Glutamatergic neuron (in vitro differentiated cells): ENCODE measurements around the gene SNX24. TPM values are rescaled to one million over a fixed set of nuclear protein-coding genes. Genes with fewer than 3 reads are reported as not detected.

ENCODE experiments used
- DNase-seq: peaks from one replicate; pipeline ENCODE4 v3.0.0; 2022
- H3K27ac Mint-ChIP-seq: one replicate; pipeline ENCODE4 v1.8.0; 2020; ENCODE audit warnings: mild to moderate bottlenecking, mixed read lengths, inconsistent platforms; ENCODE audit not compliant: unreplicated experiment
- H3K27me3 Mint-ChIP-seq: one replicate; pipeline ENCODE4 v1.8.0; 2020; ENCODE audit warnings: mild to moderate bottlenecking, moderate library complexity, mixed read lengths, inconsistent platforms; ENCODE audit not compliant: unreplicated experiment
- H3K36me3 Mint-ChIP-seq: one replicate; pipeline ENCODE4 v1.8.0; 2020; ENCODE audit warnings: mild to moderate bottlenecking, mixed read lengths, inconsistent platforms; ENCODE audit not compliant: unreplicated experiment
- H3K4me1 Mint-ChIP-seq: one replicate; pipeline ENCODE4 v1.8.0; 2020; ENCODE audit warnings: mild to moderate bottlenecking, low read depth, mixed read lengths, inconsistent platforms; ENCODE audit not compliant: unreplicated experiment
- H3K4me3 Mint-ChIP-seq: one replicate; pipeline ENCODE4 v1.8.0; 2020; ENCODE audit warnings: mild to moderate bottlenecking, mixed read lengths, inconsistent platforms; ENCODE audit not compliant: unreplicated experiment
- H3K9me3 Mint-ChIP-seq: one replicate; pipeline ENCODE4 v1.8.0; 2020; ENCODE audit warnings: mild to moderate bottlenecking, moderate library complexity, mixed read lengths, inconsistent platforms; ENCODE audit not compliant: unreplicated experiment
- CTCF ChIP-seq: fragments of 200-600 bp; sonication (generic); IDR thresholded peaks from one replicate; pipeline ENCODE4 v1.5.0; 2021; ENCODE audit not compliant: partially characterized antibody, unreplicated experiment
- total RNA-seq: library from RNA; stranded (reverse); fragmentation: NEBNext Ultra II Directional; extraction: Animal tissue kit (Norgen Biotek cat#: 25700); gene quantifications from one replicate; pipeline ENCODE4 v1.2.1, GENCODE V29; 2021; ENCODE audit not compliant: unreplicated experiment

The SNX24 gene
- total RNA-seq, 1 donor from 2014 or later = 21.8 TPM

- no peaks in the 10 kb centered on the region for H3K27me3 Mint-ChIP-seq
- H3K36me3 Mint-ChIP-seq = peaks cover 4% of the 10 kb centered on the region
- no peak overlapping the region for H3K27ac Mint-ChIP-seq
Measured at GRCh38 chr5:122885891-122886290, 40.5 kb downstream of the SNX24 start.

GRCh38 chr5:122895141-122895540 is 49.7 kb downstream of the SNX24 start:
- Mint-ChIP-seq H3K9me3 (no peaks in the 10 kb centered on the region), H3K36me3 (no peaks in the 10 kb centered on the region), H3K4me3 (no peak overlapping the region), H3K27ac (no peak overlapping the region), H3K4me1 (no peaks in the 10 kb centered on the region), H3K27me3 (no peaks in the 10 kb centered on the region)
- TF ChIP-seq CTCF = no peak
- DNase-seq = no peak

More at GRCh38 chr5:122885891-122886290, 40.5 kb downstream of the SNX24 start:
- Mint-ChIP-seq H3K4me1 (no peaks in the 10 kb centered on the region), H3K9me3 (no peaks in the 10 kb centered on the region), H3K4me3 (no peak overlapping the region)
- DNase-seq = no peak
- TF ChIP-seq CTCF = no peak

DNA sequence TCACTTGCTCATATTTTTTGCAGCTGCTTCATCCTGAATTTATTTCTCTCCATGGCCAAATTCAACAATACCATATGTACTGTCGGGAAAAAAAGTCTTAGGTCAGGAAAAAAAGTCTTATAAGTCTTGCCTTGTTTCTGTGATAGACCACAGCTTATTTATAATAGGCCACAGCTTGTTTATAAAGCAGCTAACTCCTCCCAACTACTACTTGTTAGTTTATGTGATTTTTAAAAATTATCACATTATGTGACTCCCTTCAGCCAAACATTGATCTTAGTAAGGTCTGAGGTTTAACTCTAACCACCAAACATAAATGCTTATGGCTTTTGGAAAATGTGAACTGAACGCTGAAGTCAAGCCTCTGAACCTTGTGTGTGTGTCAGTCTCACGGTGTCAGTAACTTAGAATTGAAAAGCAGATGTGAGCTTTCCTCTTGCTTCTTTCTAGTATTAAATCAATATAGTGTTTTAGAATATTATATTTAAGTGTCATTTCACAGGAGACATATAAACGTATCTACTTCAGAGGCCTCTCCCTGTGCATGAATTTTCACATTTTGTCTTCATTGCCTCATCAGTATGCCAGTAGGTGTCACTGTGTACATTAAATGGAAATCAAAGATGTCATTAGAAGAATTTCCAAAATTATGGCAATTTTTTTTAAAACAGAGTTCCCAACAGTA is 51.3 kb downstream of the SNX24 start:
- Mint-ChIP-seq H3K36me3 (no peaks in the 10 kb centered on the region), H3K27me3 (no peaks in the 10 kb centered on the region), H3K9me3 (no peaks in the 10 kb centered on the region), H3K27ac (no peak overlapping the region), H3K4me3 (no peak overlapping the region), H3K4me1 (no peaks in the 10 kb centered on the region)
- no peak for DNase-seq
- peak; percentile 64 for TF ChIP-seq CTCF

GRCh38 chr5:122897283-122897602 is 51.8 kb downstream of the SNX24 start:
- no peak overlapping the region for H3K27ac Mint-ChIP-seq
- no peak for DNase-seq
- H3K36me3 Mint-ChIP-seq = no peaks in the 10 kb centered on the region
- TF ChIP-seq CTCF = no peak
- H3K27me3 Mint-ChIP-seq = no peaks in the 10 kb centered on the region
- no peak overlapping the region for H3K4me3 Mint-ChIP-seq
- no peaks in the 10 kb centered on the region for H3K4me1 Mint-ChIP-seq
- no peaks in the 10 kb centered on the region for H3K9me3 Mint-ChIP-seq

GRCh38 chr5:122901346-122901745 is 55.9 kb downstream of the SNX24 start:
- TF ChIP-seq CTCF = no peak
- Mint-ChIP-seq H3K36me3 (no peaks in the 10 kb centered on the region), H3K27ac (no peak overlapping the region), H3K9me3 (no peaks in the 10 kb centered on the region), H3K4me1 (no peaks in the 10 kb centered on the region), H3K27me3 (no peaks in the 10 kb centered on the region), H3K4me3 (no peak overlapping the region)
- no peak for DNase-seq
